HG03095 (cell line): ENCODE results near the gene HYI.
"Not testable (repeated sequence)": the region's sequence is repeated elsewhere in the genome, so short reads cannot be mapped to it uniquely, and the experiment has no call there.

Experiments
- ATAC-seq: cut with Tn5 transposase; IDR thresholded peaks from one replicate; pipeline ENCODE4 v1.9.1; 2021; ENCODE audit warnings: moderate library complexity; ENCODE audit not compliant: unreplicated experiment

The HYI gene

GRCh38 chr1:43465505-43466067, 11.9 kb upstream of the HYI start:
- no peak for ATAC-seq

GRCh38 chr1:43464681-43465504, 11.2 kb upstream of the HYI start:
- ATAC-seq, result no peak

- ATAC-seq, result no peak
These were observed 9.7 kb upstream of the HYI start for GRCh38 chr1:43463479-43463878.

- no peak for ATAC-seq
These were observed 7.4 kb upstream of the HYI start for GRCh38 chr1:43460988-43461693.

- ATAC-seq, result not testable (repeated sequence)
These were observed 4.6 kb upstream of the HYI start for GRCh38 chr1:43458379-43458778.

GRCh38 chr1:43455213-43455889, 1.6 kb upstream of the HYI start:
- ATAC-seq, result no peak

GRCh38 chr1:43454270-43455011, 710 bp upstream of the HYI start:
- peak; percentile 64 for ATAC-seq

- ATAC-seq, result peak; percentile 9
These were observed 816 bp downstream of the HYI start for GRCh38 chr1:43452789-43453441.

GRCh38 chr1:43451701-43452532, 1.8 kb downstream of the HYI start:
- no peak for ATAC-seq

GRCh38 chr1:43451157-43451591, 2.6 kb downstream of the HYI start:
- no peak for ATAC-seq

GRCh38 chr1:43450251-43450941, 3.3 kb downstream of the HYI start:
- ATAC-seq, result no peak

- no peak for ATAC-seq
These were observed 4.0 kb downstream of the HYI start for GRCh38 chr1:43449708-43450069.

GRCh38 chr1:43448955-43449707, 4.6 kb downstream of the HYI start:
- no peak for ATAC-seq

- ATAC-seq, result no peak
These were observed 5.6 kb downstream of the HYI start for GRCh38 chr1:43447891-43448708.

GRCh38 chr1:43446881-43447835, 6.6 kb downstream of the HYI start:
- ATAC-seq, result no peak

- ATAC-seq, result no peak
These were observed 7.4 kb downstream of the HYI start for GRCh38 chr1:43446388-43446740.
